GM23338 (cell line): ENCODE data around the gene CRMP1. TPM values are rescaled to one million over a fixed set of nuclear protein-coding genes. Genes with fewer than 3 reads are reported as not detected.

Experiments
- ATAC-seq: fragments of 200-7000 bp; cut with Tn5 transposase; 3 replicates; pipeline ENCODE4 v1.9.1; 2020
- DNase-seq: peaks from one replicate; pipeline ENCODE4 v3.0.0-alpha.2; 2015; ENCODE audit warnings: low spot score
- H2AFZ ChIP-seq: fragments of 200-600 bp; sonication (generic); 2 replicates; pipeline ENCODE4 v1.8.0; 2016; ENCODE audit warnings: antibody characterized with exemption, mild to moderate bottlenecking, moderate library complexity
- H3F3A ChIP-seq: fragments of 200-600 bp; sonication (generic); replicated peaks from 2 replicates; pipeline ENCODE4 v1.8.0; 2017; ENCODE audit warnings: antibody characterized with exemption, mixed run types, low read depth
- H3K27ac ChIP-seq: fragments of 200-600 bp; sonication (generic); 2 replicates; pipeline ENCODE4 v1.6.1; 2016; ENCODE audit warnings: low read depth
- H3K27me3 ChIP-seq: fragments of 200-600 bp; sonication (generic); 2 replicates; pipeline ENCODE4 v1.8.0; 2016; ENCODE audit warnings: mild to moderate bottlenecking, mixed run types, moderate library complexity; ENCODE audit not compliant: insufficient read depth
- H3K36me3 ChIP-seq: fragments of 200-600 bp; sonication (generic); 2 replicates; pipeline ENCODE4 v1.8.0; 2016; ENCODE audit warnings: mild to moderate bottlenecking; ENCODE audit not compliant: insufficient read depth
- H3K4me1 ChIP-seq: fragments of 200-600 bp; sonication (generic); 2 replicates; pipeline ENCODE4 v1.8.0; 2016; ENCODE audit warnings: mild to moderate bottlenecking, moderate library complexity; ENCODE audit not compliant: insufficient read depth
- H3K4me2 ChIP-seq: fragments of 200-600 bp; sonication (generic); 2 replicates; pipeline ENCODE4 v1.7.1; 2017; ENCODE audit warnings: mixed run types
- H3K4me3 ChIP-seq: fragments of 200-600 bp; sonication (generic); 2 replicates; pipeline ENCODE4 v1.6.1; 2016; ENCODE audit warnings: mixed run types
- H3K79me2 ChIP-seq: fragments of 200-600 bp; sonication (generic); replicated peaks from 2 replicates; pipeline ENCODE4 v1.8.0; 2017; ENCODE audit warnings: mild to moderate bottlenecking; ENCODE audit not compliant: insufficient read depth
- H3K9me2 ChIP-seq: fragments of 200-600 bp; sonication (generic); 2 replicates; pipeline ENCODE4 v1.8.0; 2017; ENCODE audit not compliant: insufficient read depth
- H4K20me1 ChIP-seq: fragments of 200-600 bp; sonication (generic); replicated peaks from 2 replicates; pipeline ENCODE4 v1.8.0; 2017; ENCODE audit warnings: mild to moderate bottlenecking; ENCODE audit not compliant: insufficient read depth
- H3K27ac Mint-ChIP-seq: 2 replicates; pipeline ENCODE4 v1.8.0; 2020; ENCODE audit warnings: inconsistent platforms, mild to moderate bottlenecking, moderate library complexity, mixed read lengths
- H3K27me3 Mint-ChIP-seq: 3 replicates; pipeline ENCODE4 v1.8.0; 2022; ENCODE audit warnings: low read depth, mild to moderate bottlenecking, moderate library complexity, mixed read lengths, inconsistent platforms; ENCODE audit not compliant: insufficient read depth, poor library complexity
- H3K36me3 Mint-ChIP-seq: 3 replicates; pipeline ENCODE4 v1.8.0; 2021; ENCODE audit warnings: low read depth, mild to moderate bottlenecking, inconsistent platforms, moderate library complexity, mixed read lengths
- H3K4me1 Mint-ChIP-seq: 3 replicates; pipeline ENCODE4 v1.8.0; 2020; ENCODE audit warnings: mild to moderate bottlenecking, inconsistent platforms, mixed read lengths
- H3K4me3 Mint-ChIP-seq: 3 replicates; pipeline ENCODE4 v1.8.0; 2021; ENCODE audit warnings: moderate library complexity, mild to moderate bottlenecking, inconsistent platforms, mixed read lengths
- H3K9me3 Mint-ChIP-seq: 3 replicates; pipeline ENCODE4 v1.8.0; 2020; ENCODE audit warnings: moderate library complexity, mild to moderate bottlenecking, inconsistent platforms, mixed read lengths
- CREB1 ChIP-seq: fragments of 250-450 bp; sonication (Bioruptor Pico); IDR thresholded peaks from 2 replicates; pipeline ENCODE4 v1.5.0; 2020; ENCODE audit warnings: low read depth, mild to moderate bottlenecking, moderate library complexity
- EZH2 ChIP-seq: fragments of 200-600 bp; sonication (generic); IDR thresholded peaks from one replicate; pipeline ENCODE4 v1.8.0; 2017; ENCODE audit warnings: antibody characterized with exemption, mild to moderate bottlenecking, low read depth; ENCODE audit not compliant: unreplicated experiment
- EZH2phosphoT487 ChIP-seq: fragments of 200-600 bp; sonication (generic); IDR thresholded peaks from one replicate; pipeline ENCODE4 v1.8.1; 2018; ENCODE audit warnings: antibody characterized with exemption; ENCODE audit not compliant: unreplicated experiment
- JUNB ChIP-seq: IDR thresholded peaks from one replicate; pipeline ENCODE4 v1.6.1; 2016; ENCODE audit warnings: antibody characterized with exemption; ENCODE audit not compliant: unreplicated experiment
- NANOG ChIP-seq: IDR thresholded peaks from 2 replicates; pipeline ENCODE4 v1.6.1; 2016; ENCODE audit warnings: antibody characterized with exemption, borderline replicate concordance
- POLR2AphosphoS5 ChIP-seq: IDR thresholded peaks from 2 replicates; pipeline ENCODE4 v1.6.1; 2016; ENCODE audit warnings: antibody characterized with exemption, low read depth
- STAT1 ChIP-seq: IDR thresholded peaks from one replicate; pipeline ENCODE4 v1.6.1; 2016; ENCODE audit warnings: antibody characterized with exemption; ENCODE audit not compliant: unreplicated experiment
- ZNF114 ChIP-seq: fragments of 250-450 bp; sonication (Bioruptor Pico); IDR thresholded peaks from 2 replicates; pipeline ENCODE4 v1.5.0; 2020; ENCODE audit warnings: mild to moderate bottlenecking, moderate library complexity
- ZNF331 ChIP-seq: fragments of 250-450 bp; sonication (Bioruptor Pico); IDR thresholded peaks from 2 replicates; pipeline ENCODE4 v1.5.0; 2020; ENCODE audit warnings: low read depth, mild to moderate bottlenecking, moderate library complexity
- polyA plus RNA-seq: library from polyadenylated mRNA; unstranded; fragments of >200 nt; fragmentation: Nextera tagmentation; extraction: Ambion mirVana; gene quantifications from 2 replicates; pipeline ENCODE4 v1.2.1, GENCODE V29; 2016
- total RNA-seq: library from RNA; depleted of rRNA; stranded (reverse); fragments of >200 nt; shearing (Covaris generic); gene quantifications from 2 replicates; pipeline ENCODE4 v1.2.3, GENCODE V29; 2014
- TF ChIP-seq, protein P1 (sequence below): IDR thresholded peaks from one replicate; pipeline ENCODE4 v1.6.1; 2018; ENCODE audit warnings: antibody characterized with exemption; ENCODE audit not compliant: unreplicated experiment
- TF ChIP-seq, protein P2 (sequence below), 2 experiments: fragments of 200-600 bp in 1 of 2; sonication (generic) in 1 of 2; conservative IDR thresholded peaks; 2 replicates each; pipeline versions ENCODE4 v1.5.1 to v1.6.1; 2016 to 2017; ENCODE audit warnings: antibody characterized with exemption in 2 of 2, low read depth in 2 of 2, mild to moderate bottlenecking in 2 of 2, moderate library complexity in 1 of 2

Gene CRMP1
- total and polyA plus RNA-seq, 2 experiments from 2014 or later = 52.7 to 146 TPM

DNA sequence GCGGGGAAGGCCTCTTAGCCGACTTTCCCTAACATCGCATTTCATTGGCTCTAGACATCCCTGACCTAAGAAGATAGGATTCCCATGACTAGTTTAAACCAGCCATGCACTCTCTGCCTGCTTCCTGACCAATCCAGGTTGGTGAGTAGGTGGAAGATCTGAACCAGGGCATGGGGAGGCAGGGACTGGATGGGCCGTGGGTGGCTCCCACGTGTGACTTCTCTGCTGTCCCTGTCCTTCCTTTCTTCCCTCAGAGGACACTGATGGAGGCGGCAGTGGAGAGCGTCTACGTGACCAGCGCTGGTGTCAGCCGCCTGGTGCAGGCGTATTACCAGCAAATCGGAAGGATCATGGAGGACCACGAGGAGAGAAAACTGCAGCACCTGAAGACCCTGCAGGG is 91.2 kb downstream of the CRMP1 start (continued):
- TF ChIP-seq, protein P1, sequence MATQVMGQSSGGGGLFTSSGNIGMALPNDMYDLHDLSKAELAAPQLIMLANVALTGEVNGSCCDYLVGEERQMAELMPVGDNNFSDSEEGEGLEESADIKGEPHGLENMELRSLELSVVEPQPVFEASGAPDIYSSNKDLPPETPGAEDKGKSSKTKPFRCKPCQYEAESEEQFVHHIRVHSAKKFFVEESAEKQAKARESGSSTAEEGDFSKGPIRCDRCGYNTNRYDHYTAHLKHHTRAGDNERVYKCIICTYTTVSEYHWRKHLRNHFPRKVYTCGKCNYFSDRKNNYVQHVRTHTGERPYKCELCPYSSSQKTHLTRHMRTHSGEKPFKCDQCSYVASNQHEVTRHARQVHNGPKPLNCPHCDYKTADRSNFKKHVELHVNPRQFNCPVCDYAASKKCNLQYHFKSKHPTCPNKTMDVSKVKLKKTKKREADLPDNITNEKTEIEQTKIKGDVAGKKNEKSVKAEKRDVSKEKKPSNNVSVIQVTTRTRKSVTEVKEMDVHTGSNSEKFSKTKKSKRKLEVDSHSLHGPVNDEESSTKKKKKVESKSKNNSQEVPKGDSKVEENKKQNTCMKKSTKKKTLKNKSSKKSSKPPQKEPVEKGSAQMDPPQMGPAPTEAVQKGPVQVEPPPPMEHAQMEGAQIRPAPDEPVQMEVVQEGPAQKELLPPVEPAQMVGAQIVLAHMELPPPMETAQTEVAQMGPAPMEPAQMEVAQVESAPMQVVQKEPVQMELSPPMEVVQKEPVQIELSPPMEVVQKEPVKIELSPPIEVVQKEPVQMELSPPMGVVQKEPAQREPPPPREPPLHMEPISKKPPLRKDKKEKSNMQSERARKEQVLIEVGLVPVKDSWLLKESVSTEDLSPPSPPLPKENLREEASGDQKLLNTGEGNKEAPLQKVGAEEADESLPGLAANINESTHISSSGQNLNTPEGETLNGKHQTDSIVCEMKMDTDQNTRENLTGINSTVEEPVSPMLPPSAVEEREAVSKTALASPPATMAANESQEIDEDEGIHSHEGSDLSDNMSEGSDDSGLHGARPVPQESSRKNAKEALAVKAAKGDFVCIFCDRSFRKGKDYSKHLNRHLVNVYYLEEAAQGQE = no peak
- TF ChIP-seq POLR2AphosphoS5 (no peak), JUNB (no peak), ZNF114 (CRISPR knock-in tag) (no peak)
- TF ChIP-seq, protein P2, sequence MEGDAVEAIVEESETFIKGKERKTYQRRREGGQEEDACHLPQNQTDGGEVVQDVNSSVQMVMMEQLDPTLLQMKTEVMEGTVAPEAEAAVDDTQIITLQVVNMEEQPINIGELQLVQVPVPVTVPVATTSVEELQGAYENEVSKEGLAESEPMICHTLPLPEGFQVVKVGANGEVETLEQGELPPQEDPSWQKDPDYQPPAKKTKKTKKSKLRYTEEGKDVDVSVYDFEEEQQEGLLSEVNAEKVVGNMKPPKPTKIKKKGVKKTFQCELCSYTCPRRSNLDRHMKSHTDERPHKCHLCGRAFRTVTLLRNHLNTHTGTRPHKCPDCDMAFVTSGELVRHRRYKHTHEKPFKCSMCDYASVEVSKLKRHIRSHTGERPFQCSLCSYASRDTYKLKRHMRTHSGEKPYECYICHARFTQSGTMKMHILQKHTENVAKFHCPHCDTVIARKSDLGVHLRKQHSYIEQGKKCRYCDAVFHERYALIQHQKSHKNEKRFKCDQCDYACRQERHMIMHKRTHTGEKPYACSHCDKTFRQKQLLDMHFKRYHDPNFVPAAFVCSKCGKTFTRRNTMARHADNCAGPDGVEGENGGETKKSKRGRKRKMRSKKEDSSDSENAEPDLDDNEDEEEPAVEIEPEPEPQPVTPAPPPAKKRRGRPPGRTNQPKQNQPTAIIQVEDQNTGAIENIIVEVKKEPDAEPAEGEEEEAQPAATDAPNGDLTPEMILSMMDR (conservative IDR thresholded peaks at IDR 0.05; ENCODE audit: low read depth in 2 of 2) = no peak

DNA sequence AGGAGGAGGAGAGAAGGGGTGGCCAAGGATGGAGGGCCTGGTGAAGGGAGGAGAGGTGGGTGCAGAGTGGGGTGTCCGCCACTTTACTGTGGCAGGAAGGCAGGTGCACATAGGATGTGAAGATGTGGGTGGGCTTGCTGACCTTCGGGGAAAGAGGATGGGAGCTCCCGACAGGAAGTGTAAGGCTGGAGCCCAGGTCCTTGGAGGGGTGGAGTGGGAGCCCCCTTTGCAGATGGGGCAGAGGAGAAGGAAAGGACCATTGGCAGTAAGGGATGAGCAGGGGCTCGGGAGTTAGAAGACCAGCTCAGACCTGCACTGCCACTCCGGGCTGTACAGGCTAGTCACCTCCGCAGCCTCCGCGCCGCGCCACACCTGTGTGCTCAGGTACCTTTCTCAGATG is 92.4 kb downstream of the CRMP1 start:
- no peak for DNase-seq
- Histone ChIP-seq H3K4me1 (no peaks in the 10 kb centered on the region), H3F3A (no peaks in the 10 kb centered on the region), H3K79me2 (no peaks in the 10 kb centered on the region), H4K20me1 (no peaks in the 10 kb centered on the region), H3K4me2 (no peak overlapping the region), H3K27me3 (no peaks in the 10 kb centered on the region), H3K9me2 (no peaks in the 10 kb centered on the region), H3K36me3 (0 out of 2 replicates have a peak, but pooled peaks cover 6% of the 10 kb centered on the region), H3K4me3 (no peak overlapping the region), H3K27ac (no peak overlapping the region), H2AFZ (no peak overlapping the region)
- TF ChIP-seq ZNF114 (CRISPR knock-in tag) (no peak), EZH2 (no peak), CREB1 (CRISPR knock-in tag) (no peak), EZH2phosphoT487 (no peak), STAT1 (no peak)
- H3K9me3 Mint-ChIP-seq = no peaks in the 10 kb centered on the region
- H3K27me3 Mint-ChIP-seq = peaks cover 9% of the 10 kb centered on the region
- no peak overlapping the region for H3K4me3 Mint-ChIP-seq
- no peaks in the 10 kb centered on the region for H3K4me1 Mint-ChIP-seq
- ATAC-seq = no peak
- H3K36me3 Mint-ChIP-seq = peaks cover 26% of the 10 kb centered on the region
- H3K27ac Mint-ChIP-seq = no peak overlapping the region

DNA sequence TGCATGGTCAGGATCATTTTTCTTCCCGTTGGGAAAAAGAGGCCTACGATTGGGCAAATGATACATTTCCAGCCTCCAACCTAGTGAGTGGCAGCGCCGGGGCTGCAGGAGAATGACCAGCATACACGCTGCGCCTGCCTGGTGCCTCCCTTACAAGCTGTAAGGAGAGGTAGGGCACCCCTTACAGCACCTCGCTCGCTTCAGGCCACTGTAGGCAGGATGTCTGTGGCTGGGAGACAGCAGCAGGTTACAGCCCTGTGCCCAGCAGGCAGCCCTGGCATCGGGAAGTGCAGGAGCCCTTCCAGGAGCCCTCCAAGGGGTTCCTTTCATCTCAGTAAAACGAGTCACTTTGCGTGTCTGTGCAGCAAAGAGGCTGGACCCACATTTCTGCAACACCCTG is 93.5 kb downstream of the CRMP1 start:
- H3K79me2 ChIP-seq = no peaks in the 10 kb centered on the region
- TF ChIP-seq ZNF331 (CRISPR knock-in tag) = no peak
- TF ChIP-seq JUNB = no peak
- TF ChIP-seq STAT1 = no peak
- TF ChIP-seq, protein P1 = no peak
- TF ChIP-seq, protein P2 (conservative IDR thresholded peaks at IDR 0.05; ENCODE audit: low read depth in 2 of 2) = no peak
- TF ChIP-seq POLR2AphosphoS5 = no peak
- TF ChIP-seq NANOG = no peak

More for the DNA sequence above, 93.5 kb downstream of the CRMP1 start:
- H3K27ac ChIP-seq = no peak overlapping the region
- no peaks in the 10 kb centered on the region for H3K9me3 Mint-ChIP-seq
- peaks cover 9% of the 10 kb centered on the region for H3K27me3 Mint-ChIP-seq
- no peaks in the 10 kb centered on the region for H3K27me3 ChIP-seq
- peaks cover 32% of the 10 kb centered on the region for H3K36me3 Mint-ChIP-seq
- no peak overlapping the region for H3K27ac Mint-ChIP-seq
- H3K4me3 ChIP-seq = no peak overlapping the region
- H3K4me3 Mint-ChIP-seq = no peak overlapping the region
- ATAC-seq = no peak
- no peaks in the 10 kb centered on the region; the same call in 1 of the 2 replicates for H4K20me1 ChIP-seq
- no peak for DNase-seq
- H3K36me3 ChIP-seq = 0 out of 2 replicates have a peak, but pooled peaks cover 6% of the 10 kb centered on the region
- no peak overlapping the region for H3K4me2 ChIP-seq
- no peaks in the 10 kb centered on the region for H3F3A ChIP-seq
- no peak overlapping the region for H2AFZ ChIP-seq
- no peaks in the 10 kb centered on the region for H3K9me2 ChIP-seq
- no peaks in the 10 kb centered on the region for H3K4me1 ChIP-seq
- no peaks in the 10 kb centered on the region for H3K4me1 Mint-ChIP-seq
